HG03159 (cell line): ENCODE measurements around the gene RNF213.

Experiments used
- ATAC-seq: cut with Tn5 transposase; IDR thresholded peaks from one replicate; pipeline ENCODE4 v1.9.1; 2021; ENCODE audit warnings: mild to moderate bottlenecking, moderate library complexity; ENCODE audit not compliant: unreplicated experiment

RNF213 gene

DNA sequence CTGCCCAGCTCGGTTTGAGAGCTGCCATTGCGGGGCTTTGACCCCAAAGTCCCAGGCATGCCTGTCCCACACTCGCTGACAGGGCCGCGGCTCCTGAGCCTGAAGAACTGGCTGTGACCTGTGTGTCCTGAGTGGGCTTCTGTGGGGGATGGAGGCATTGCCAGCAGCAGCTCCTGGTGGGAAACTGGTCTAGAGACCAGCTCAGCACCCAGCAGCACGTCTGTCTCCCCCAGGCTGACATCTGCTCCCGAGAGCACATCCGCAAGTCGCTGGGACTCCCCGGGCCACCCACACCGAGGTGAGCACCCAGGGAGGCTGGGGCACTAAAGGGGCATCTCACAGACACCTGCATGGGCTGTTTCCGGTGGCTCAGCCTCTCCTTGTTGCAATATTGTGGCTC is 167.7 kb downstream of the RNF213 start:
- ATAC-seq: no peak

GRCh38 chr17:80428796-80429195 is 168.1 kb downstream of the RNF213 start:
- ATAC-seq: no peak

DNA sequence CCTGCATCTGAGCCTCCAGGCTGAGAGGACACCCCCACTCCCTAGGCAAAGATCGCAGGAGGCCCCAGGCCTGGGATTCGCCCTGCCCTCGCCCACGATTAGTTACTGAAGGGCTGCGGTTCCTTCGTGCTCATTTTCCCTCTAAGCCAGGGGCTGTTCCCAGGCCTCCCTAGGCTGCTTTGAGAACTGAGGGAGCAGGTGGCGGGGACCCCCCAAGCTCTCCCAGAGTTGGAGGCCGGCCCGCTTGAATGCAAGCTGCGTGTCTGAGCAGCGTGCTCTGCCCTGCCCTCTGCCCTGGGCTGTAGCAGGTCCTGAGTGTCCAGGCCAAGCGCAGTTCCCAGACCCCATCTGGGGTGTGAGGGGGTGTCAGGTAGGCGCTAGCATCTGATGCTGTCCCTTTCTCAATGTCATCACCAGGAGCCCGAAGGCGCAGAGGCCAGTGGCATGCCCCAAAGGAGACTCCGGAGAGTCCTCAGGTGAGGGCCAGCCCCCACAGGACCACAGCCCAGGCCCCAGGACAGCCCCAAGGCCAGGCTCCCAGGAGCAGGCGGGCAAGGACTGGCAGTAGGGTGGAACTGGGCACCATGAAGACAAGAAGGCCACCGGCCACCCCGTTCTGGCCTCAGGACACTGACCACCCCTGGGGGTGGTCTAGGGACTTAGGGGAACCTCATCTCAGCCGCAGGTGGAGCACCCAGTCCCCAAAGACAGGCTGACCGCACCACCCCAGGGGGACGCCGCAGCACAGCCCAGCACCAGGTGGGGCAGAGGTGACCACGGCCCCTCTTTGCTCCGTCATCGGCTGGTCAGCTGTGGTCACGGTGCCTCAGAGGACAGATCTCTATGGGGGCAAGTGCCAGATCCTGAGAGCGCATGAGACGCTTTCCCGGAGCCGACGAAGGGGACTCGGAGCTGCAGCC is 169.0 kb downstream of the RNF213 start:
- no peak for ATAC-seq

DNA sequence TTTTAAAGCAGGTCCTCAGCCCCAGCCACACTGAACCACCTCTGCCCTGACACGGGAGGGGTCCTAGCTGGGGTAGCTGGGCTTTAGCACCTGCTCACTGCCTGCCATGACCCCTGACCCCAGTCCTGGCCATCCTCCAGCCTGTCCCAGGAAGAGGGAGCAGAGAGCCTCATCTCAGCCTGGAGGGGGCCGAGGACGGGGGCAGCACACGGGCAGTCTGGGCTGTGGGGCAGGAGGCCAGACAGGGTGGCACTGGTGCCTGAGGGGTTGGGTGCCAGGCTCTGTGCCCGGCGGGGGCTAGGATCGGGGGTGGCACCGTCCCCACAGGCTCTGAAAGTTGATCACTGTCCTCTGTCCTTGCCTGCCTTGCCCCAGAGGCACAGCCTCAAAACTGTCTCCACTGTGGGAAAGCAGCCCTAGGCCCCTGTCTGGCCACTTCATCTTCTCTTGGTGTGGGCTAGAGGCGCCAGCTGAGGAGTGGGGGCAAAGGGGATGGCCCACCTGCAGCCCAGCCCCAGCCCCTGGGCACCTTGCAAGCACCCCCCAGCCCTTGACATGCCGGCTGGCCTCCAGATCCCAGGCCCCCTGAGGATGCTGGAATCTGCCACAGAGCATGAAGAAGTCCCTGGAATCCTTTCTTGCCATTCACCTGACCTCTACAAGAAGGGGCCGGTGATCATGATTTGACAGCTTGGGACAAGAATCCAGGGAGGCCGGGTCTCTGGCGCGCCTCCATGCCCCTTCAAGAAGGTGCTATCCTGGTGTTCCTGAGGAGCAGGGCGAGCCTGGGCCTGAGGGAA is 170.0 kb downstream of the RNF213 start:
- no peak for ATAC-seq

- no peak for ATAC-seq
Measured at GRCh38 chr17:80431246-80432195, 170.9 kb downstream of the RNF213 start.

DNA sequence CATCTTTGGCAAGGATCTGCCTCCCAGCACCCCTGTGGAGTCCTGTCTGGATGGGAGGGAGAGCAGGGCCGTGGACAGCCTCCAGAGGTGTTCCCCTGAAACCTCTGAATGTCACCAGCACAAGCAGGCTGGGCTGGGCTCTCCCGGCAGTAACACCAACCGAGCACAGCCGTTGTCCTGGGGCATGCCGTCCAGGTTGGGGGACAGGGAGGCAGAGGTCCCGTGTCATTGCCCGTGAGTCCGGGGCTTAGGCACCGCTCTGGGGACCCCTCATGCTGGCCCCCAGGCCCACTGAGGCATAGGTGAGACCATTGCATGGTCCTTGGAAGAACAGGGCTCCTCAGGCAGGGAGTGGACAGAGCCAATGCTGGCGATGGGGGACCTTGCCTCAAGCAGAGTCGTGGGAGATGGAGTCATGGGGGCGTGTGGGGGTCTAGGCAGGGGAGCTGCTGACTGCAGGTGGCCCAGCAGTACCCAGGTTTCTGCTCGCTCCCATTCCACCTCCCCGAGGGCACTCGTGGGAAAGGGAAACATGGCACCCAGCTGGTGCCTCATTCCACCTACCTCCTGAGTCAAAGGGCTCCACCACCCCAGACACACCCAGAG is 171.8 kb downstream of the RNF213 start:
- ATAC-seq: no peak

DNA sequence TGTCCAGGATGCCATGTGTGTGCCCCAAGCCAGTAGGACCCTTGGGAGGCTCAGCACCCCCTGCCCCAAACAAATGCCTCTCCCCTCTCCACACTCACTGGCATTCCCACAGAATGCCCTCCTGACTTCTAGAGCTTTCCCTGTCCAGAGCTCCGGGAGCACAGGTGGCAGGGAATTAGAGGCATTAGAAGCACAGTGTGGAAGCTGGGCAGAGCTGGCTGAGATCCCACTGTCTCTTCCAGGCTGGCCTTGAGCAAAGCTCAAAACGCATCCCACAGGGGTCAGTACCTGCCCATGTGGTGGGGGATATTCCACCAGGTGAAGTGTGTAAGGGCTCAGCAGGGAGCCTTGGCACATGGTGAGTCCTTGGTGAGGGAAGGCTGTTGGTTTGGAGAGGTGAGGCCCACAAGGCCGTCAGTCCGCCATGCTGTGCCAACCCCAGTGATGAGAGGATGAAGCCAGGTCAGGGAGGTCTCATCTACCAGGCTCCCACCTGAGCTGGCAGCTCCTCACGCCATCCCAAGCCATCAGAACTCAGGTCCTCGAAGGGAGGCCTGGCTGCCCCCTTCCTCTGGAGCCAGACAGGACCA is 172.4 kb downstream of the RNF213 start:
- ATAC-seq: no peak

- no peak for ATAC-seq
Measured at GRCh38 chr17:80433916-80434666, 173.4 kb downstream of the RNF213 start.

GRCh38 chr17:80437532-80437931 is 176.9 kb downstream of the RNF213 start:
- no peak for ATAC-seq

- no peak for ATAC-seq
Measured at GRCh38 chr17:80438806-80439205, 178.2 kb downstream of the RNF213 start.

DNA sequence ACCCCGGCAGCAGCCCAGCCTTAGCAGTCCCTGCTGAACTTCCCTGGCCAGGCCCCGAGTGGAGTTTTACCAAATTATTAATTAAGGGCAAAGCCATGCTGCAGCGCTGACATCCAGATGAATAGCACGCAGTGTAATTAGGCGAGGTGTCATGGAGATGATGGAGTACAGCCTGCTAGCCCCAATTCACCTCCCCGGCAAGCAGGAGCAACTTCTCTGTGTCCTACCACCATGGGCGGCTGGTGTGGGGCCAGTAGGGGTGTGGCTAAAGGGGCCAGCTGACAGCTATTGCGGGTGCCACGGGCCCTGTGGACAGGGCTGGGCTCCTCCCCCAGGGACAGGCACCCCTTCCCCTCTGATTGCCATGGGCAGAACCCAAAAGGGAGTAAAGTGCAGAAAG is 178.8 kb downstream of the RNF213 start:
- no peak for ATAC-seq

DNA sequence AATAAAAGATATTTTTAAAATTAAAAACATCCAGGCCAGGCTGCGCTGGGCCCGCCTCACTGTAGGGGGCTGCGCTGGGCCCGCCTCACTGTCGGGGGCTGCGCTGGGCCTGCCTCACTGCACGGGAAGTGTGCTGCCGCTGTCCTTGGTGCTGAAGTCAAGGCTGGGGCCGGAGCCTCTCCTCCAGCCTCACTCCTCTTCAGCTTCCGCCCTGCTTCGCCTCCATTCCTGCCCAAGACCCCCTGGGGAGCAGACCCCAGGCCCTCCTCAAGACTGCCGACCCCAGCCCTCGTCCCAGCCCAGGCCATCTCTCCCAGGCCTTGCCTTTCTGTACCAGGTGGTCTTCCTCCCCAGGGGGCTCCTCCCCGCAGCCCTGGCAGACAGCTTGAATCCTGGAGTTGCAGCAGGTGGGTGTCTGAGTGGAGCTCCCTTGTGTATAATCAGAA is 180.5 kb downstream of the RNF213 start:
- ATAC-seq: no peak

GRCh38 chr17:80441598-80442322 is 181.1 kb downstream of the RNF213 start:
- ATAC-seq: no peak

- ATAC-seq: no peak
Measured at GRCh38 chr17:80442323-80442659, 181.6 kb downstream of the RNF213 start.

DNA sequence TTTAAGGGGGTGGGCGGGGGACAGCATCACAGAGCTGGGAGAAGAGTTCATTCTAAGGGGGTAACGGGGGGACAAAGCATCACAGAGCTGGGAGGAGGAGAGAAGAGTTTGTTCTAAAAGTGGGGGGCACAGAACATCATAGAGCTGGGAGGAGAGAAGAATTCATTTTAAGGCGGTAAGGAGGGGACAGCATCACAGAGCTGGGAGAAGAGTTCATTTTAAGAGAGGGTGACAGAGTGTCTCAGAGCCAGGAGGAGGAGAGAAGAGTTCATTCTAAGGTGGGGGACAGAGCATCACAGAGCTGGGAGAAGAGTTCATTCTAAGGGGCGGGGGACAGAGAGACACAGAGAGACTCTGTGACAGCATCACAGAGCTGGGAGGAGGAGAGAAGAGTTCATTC is 182.1 kb downstream of the RNF213 start:
- no peak for ATAC-seq

- ATAC-seq: no peak
Measured at GRCh38 chr17:80443498-80443897, 182.8 kb downstream of the RNF213 start.

DNA sequence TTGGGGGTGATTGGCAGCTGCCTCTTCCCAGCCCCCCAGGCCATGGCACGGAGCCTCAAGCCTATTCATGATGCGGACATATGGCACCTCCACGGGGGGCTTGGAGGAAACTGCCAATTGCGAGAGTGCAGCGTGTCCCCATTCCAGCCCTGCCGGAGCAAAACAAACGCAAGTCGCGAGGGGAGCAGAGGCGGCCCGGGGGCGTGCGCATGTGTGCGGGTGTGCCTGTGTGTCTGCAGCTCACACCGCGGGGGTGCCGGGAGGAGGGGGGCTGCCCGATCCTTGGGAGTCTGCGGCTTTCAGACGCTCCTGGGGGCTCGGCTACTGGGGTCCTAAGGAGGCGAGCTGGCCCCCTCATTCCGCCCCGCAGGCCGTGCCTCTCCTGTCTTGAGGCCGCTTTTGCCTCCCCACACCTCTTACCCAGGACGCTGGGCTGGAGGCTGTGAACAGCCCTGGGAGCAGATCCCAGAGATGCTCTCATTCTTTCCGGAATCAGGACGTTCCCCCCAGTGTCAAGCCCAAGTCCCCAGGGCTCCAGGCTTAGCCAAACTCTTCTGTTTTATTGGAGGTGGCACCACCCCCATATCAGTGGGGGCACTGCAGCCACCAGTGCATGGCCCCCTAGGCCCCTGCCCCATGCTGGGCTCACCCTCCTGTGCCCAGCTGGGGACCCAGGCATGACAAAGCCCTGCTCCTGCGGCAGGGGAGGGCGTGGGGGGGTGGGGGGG is 183.4 kb downstream of the RNF213 start:
- ATAC-seq: no peak

GRCh38 chr17:80444644-80444979 is 184.0 kb downstream of the RNF213 start:
- ATAC-seq: no peak
